Measurements from ENCODE around the gene POU6F2. TPM values are rescaled to one million over a fixed set of nuclear protein-coding genes. Genes with fewer than 3 reads are reported as not detected.

POU6F2 gene
- total and polyA plus RNA-seq, 9 of the 15 experiments (the other 6 are each of a cell fraction or from before 2014, with no cell fraction given) = 0.29 to 1.5 (median 0.96) TPM

GRCh38 chr7:39130857-39131526 is 153.3 kb downstream of the POU6F2 start:
- WGBS (ENCODE audit: insufficient coverage, low coverage, missing lambda C conversion rate) = 0% methylated on average over 26 of the region's 26 CpGs
- Histone ChIP-seq H3K9me1 (ENCODE audit: control insufficient read depth, insufficient read depth, low read length) (no peaks in the 10 kb centered on the region), H3K9ac (ENCODE audit: insufficient read depth in 1 of 2, low read depth in 2 of 2, low read length in 2 of 2) (no peak overlapping the region; a peak in 1 of 4 replicates), H3K9me3 (replicated peaks; ENCODE audit: control insufficient read depth, insufficient read depth, low read depth, low read length) (no peaks in the 10 kb centered on the region), H3K4me2 (ENCODE audit: insufficient read depth, low read length) (no peak overlapping the region), H3K79me2 (ENCODE audit: control insufficient read depth, insufficient read depth, low read length) (no peaks in the 10 kb centered on the region), H3K27ac (ENCODE audit: extremely low read depth, low read depth, low read length) (no peak overlapping the region), H2AFZ (ENCODE audit: low read depth, low read length) (no peak overlapping the region), H3K27me3 (ENCODE audit: control insufficient read depth in 2 of 2, insufficient read depth in 2 of 2, low read length in 2 of 2) (peaks cover 10 to 12% of the 10 kb centered on the region in 2 experiments; a peak in 3 of 5 replicates), H3K4me1 (replicated peaks in 1 of 2; ENCODE audit: control insufficient read depth in 2 of 2, insufficient read depth in 2 of 2, low read length in 2 of 2) (no peaks in the 10 kb centered on the region), H4K20me1 (replicated peaks; ENCODE audit: control insufficient read depth, insufficient read depth, low read length) (no peaks in the 10 kb centered on the region), H3K36me3 (ENCODE audit: control insufficient read depth, insufficient read depth, low read length) (no peaks in the 10 kb centered on the region), H3K4me3 (no peak overlapping the region)
- in situ Hi-C loops (cut with MboI) (no loop called here), intact Hi-C loops (cut with micrococcal nuclease) (no loop called here)
- CTCF ChIA-PET (ENCODE audit: low intra/inter-chr PET ratio) = no interaction called here
- no peak for DNase-seq (ENCODE audit: extremely low read depth in 1 of 4, low spot score in 3 of 4)
- BruUV-seq (replicated peaks) = no TSS peak
- TF ChIP-seq ZFPM2 (CRISPR knock-in tag; IDR thresholded peaks at IDR 0.05) (no peak), ZNF551 (CRISPR knock-in tag; IDR thresholded peaks at IDR 0.05) (no peak), MYBL2 (IDR thresholded peaks at IDR 0.05; ENCODE audit: low read depth) (no peak), MYBL2 (CRISPR knock-in tag; IDR thresholded peaks at IDR 0.05; ENCODE audit: borderline replicate concordance) (no peak), MAFF (IDR thresholded peaks at IDR 0.05; ENCODE audit: low read length) (no peak)
- TF ChIP-seq, protein P1, sequence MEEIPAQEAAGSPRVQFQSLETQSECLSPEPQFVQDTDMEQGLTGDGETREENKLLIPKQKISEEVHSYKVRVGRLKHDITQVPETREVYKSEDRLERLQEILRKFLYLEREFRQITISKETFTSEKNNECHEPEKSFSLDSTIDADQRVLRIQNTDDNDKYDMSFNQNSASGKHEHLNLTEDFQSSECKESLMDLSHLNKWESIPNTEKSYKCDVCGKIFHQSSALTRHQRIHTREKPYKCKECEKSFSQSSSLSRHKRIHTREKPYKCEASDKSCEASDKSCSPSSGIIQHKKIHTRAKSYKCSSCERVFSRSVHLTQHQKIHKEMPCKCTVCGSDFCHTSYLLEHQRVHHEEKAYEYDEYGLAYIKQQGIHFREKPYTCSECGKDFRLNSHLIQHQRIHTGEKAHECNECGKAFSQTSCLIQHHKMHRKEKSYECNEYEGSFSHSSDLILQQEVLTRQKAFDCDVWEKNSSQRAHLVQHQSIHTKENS (CRISPR knock-in tag; IDR thresholded peaks at IDR 0.05) = no peak
- FAIRE-seq = no peak
- POLR2A ChIA-PET = interaction anchor here (0.8 kb wide), 1 partner anchor 9 kb away, joined by 4 read pairs; no protein-coding TSS in a partner anchor
- ATAC-seq = no peak
